ENCODE measurements around the gene PODXL2.

The PODXL2 gene

GRCh38 chr3:127606086-127606805, 22.7 kb upstream of the PODXL2 start:
- no peak for DNase-seq

GRCh38 chr3:127606981-127607595, 21.9 kb upstream of the PODXL2 start:
- DNase-seq, result no peak

DNA sequence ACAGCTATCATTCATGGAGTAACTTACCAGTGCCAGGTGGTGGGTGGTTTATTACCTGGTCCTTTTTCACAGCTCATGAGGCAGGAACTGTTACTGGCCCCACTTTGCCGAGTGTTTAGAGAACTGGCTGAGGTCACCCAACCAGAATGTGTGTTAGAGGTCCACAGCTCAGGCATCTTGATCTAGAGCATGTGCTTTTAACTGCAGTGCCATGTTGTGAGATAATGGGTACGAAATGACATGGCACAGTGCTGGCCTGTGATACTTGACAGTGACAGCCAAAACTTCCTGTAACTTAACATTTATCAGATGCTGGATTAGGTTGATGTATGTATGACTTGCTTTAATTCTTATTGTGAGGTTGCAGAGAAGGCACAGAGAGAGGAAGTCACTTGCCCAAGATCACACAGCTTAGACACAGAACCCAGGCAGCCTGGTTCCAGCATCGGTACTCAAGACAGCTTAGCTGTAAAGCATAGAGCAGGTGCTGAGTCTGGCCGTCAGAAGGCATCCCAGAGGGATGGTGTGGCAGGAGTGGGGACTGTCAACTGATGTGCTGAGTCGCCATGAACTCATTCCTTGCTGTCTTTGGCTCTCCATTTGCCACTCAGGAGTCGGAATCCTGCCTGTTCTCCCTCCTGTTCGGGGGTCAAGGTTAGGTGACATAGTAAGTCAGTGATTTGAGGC, 21.2 kb upstream of the PODXL2 start:
- DNase-seq, result no peak

- DNase-seq, result no peak
Measured at GRCh38 chr3:127608362-127608718, 20.6 kb upstream of the PODXL2 start.

DNA sequence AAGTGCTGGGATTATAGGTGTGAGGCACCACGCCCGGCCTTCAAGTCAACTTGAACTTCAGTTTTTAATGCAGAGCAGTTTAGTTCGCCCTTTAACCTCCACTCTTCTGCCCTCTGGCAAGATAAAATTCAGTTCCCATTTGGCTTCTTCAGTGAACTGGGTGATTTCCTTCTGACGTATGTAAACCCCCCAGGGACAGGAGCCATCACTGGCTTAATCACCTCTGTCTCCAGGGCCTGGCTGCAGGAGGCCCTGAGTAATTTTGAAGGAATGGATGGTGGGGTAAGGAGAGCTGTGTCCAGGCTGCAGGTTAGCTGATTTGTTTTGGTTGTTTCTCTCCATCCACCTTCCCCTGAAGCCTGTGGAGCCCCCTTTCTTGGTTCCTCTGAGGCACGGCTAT, 18.9 kb upstream of the PODXL2 start:
- DNase-seq, result no peak

DNA sequence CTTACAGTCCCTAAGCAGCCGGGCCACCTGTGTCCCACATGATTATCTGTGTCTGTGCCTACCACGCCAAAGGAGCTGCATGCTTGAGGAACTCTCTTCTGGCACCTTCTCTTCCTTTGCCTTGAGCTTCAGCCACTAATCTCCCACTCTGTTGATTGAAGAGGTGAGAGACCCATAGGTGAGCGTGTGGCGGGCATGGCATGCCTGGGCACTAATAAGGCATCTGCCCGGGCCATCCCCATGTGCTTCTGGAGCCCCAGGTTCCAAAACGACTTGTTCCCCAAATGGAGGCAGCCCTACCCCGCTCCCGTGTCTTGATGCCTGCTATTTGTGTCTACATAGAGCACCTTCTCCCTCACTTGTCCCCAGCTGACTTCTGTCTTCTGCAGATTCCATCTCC, 17.7 kb upstream of the PODXL2 start:
- DNase-seq, result no peak

GRCh38 chr3:127612966-127613365, 16.0 kb upstream of the PODXL2 start:
- DNase-seq, result no peak

- DNase-seq, result no peak
Measured at GRCh38 chr3:127613406-127613805, 15.6 kb upstream of the PODXL2 start.

DNA sequence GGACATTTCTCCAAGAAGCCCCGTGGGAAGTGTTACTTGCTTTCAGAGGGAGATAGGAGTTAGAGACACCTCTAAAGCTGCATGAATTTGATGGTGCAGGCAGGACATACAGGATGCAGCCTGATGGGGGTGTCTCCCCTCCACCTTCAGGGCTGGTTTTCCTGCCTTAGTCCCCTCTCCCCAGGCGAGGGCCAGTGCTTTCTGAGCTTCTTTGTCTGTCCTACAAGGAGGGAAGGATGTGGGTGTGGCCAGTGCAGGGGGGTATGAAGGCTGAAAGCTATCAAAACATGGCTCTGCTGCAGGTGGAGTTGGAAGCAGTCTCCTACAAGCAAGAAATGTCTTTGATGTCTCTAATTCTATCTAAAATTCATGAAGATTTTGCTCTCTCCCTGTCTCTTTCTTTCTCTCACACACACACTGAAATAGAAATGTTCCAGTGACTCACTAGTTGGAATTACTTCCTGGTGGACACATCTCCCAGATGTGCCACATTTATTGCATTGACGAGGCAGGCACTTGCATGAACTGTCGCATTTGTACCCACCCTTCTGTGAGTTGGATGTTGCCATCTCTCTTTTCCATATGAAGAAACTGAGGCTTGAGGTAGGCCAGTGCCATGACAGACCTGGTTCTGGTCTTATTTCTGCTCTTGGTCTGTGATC, 13.9 kb upstream of the PODXL2 start:
- DNase-seq, result no peak

DNA sequence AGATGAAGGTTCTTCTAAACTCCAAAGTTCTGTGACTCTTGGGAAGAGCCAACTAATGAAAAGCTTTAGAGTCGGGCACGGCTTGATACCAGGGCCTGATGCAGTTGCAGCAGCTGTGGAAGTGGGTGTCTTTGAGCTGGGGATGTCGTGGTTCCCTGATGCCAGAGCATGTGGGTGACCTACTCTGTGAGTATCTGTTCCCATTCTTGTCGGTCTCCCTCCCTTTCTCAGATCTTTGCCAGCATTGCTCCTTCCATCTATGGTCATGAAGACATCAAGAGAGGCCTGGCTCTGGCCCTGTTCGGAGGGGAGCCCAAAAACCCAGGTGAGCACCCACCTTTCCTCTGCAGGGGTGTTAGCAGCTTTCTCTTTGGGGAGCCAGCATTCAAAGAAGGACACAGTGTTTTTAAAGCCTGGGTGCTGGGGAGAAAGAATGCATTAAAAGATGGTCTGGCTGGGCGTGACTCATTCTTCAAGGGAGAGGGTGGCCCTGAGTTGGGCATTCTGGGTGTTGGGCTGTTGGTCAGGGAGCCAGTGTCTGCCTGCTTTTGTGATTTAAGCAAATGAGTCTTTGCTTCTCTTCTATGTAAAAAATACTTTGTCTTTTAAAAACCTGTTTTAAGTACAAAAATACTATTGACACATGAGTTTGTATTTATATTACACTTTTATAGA, 13.2 kb upstream of the PODXL2 start:
- DNase-seq, result no peak

- DNase-seq, result no peak
Measured at GRCh38 chr3:127616836-127617605, 12.0 kb upstream of the PODXL2 start.

GRCh38 chr3:127618891-127619290, 10.1 kb upstream of the PODXL2 start:
- no peak for DNase-seq

GRCh38 chr3:127620637-127621375, 8.2 kb upstream of the PODXL2 start:
- no peak for DNase-seq

GRCh38 chr3:127622031-127622430, 7.0 kb upstream of the PODXL2 start:
- DNase-seq, result no peak

DNA sequence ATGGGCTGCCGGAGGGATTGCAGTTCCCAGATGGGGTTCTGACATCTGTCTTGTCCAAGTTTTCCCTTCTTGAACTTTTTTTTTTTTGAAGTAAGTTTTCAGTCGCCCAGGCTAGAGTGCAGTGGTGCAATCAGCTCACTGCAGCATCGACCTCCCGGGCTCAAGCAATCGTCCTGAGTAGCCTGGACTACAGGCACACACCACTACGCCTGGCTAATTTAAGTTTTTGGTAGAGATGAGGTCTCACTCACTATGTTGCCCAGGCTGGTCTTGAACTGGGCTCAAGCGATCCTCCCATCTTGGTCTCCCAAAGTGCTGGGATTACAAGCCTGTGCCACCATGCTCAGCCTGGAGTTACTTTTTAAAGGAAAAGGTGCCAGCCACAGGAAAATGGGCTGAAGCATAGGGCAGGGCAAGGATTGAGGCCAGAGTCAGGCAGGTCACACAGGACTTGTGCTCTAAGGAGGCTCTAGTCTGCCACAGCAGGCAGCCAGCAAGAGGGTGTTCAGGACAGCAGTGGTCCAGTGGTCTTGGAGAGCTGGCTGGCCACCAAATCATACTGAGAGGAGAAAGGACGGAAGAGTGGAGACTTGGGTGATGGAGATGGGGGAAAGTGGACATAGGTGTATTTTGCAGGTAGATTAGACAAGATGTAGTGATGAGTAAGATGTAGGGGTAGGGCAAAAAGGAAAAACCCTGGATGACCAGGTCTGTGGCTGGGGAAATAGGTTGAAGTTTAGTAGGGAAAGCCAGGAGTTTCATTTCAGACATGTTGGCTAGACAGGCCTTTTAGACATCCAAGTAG, 6.0 kb upstream of the PODXL2 start:
- DNase-seq, result no peak

DNA sequence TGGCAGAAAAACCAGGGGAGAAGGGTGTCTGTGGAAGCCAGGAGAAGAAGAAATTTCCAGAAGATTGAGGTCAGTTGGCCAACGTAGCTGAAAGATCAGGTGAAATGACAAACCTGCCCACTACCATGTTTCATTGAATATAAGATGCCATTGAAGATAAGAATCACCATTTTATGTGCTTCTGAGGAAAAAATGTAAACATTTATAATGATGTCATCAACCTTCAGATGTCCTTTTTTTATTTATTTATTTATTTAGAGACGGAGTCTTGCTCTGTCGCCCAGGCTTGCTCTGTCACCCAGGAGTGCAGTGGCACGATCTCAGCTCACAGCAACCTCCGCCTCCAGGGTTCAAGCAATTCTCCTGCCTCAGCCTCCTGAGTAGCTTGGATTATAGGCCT, 4.9 kb upstream of the PODXL2 start:
- no peak for DNase-seq

GRCh38 chr3:127625821-127626220, 3.2 kb upstream of the PODXL2 start:
- no peak for DNase-seq

GRCh38 chr3:127628426-127628787, 578 bp upstream of the PODXL2 start:
- no peak for DNase-seq

GRCh38 chr3:127629467-127630403, 750 bp downstream of the PODXL2 start:
- DNase-seq, result peak; percentile 17
